Measurements from ENCODE around the gene TMPRSS3.

GRCh38 chr21:42370894-42371654 is 24.8 kb downstream of the TMPRSS3 start:
- TF ChIP-seq CTCF (IDR thresholded peaks at IDR 0.05; ENCODE audit: insufficient read depth, low read length, poor library complexity, severe bottlenecking), result no peak
- no peak for TF ChIP-seq EZH2phosphoT487 (conservative IDR thresholded peaks at IDR 0.05; ENCODE audit: low read length)

All from SU-DHL-6 (cell line).